Stimulated activated CD4-positive, alpha-beta T cell treated with anti-CD3 and anti-CD28 coated beads, TNF-alpha, amount 100 ng/mL, for 4 hours (primary cell): Measurements from ENCODE around the gene HARS2.
"Not testable (repeated sequence)": the region's sequence is repeated elsewhere in the genome, so short reads cannot be mapped to it uniquely, and the experiment has no call there.

Source experiments
- DNase-seq, 3 experiments: peaks; one replicate each; pipeline ENCODE4 v3.0.0-alpha.2; 2020; ENCODE audit warnings: low read depth in 3 of 3

HARS2 gene, protein sequence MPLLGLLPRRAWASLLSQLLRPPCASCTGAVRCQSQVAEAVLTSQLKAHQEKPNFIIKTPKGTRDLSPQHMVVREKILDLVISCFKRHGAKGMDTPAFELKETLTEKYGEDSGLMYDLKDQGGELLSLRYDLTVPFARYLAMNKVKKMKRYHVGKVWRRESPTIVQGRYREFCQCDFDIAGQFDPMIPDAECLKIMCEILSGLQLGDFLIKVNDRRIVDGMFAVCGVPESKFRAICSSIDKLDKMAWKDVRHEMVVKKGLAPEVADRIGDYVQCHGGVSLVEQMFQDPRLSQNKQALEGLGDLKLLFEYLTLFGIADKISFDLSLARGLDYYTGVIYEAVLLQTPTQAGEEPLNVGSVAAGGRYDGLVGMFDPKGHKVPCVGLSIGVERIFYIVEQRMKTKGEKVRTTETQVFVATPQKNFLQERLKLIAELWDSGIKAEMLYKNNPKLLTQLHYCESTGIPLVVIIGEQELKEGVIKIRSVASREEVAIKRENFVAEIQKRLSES

DNA sequence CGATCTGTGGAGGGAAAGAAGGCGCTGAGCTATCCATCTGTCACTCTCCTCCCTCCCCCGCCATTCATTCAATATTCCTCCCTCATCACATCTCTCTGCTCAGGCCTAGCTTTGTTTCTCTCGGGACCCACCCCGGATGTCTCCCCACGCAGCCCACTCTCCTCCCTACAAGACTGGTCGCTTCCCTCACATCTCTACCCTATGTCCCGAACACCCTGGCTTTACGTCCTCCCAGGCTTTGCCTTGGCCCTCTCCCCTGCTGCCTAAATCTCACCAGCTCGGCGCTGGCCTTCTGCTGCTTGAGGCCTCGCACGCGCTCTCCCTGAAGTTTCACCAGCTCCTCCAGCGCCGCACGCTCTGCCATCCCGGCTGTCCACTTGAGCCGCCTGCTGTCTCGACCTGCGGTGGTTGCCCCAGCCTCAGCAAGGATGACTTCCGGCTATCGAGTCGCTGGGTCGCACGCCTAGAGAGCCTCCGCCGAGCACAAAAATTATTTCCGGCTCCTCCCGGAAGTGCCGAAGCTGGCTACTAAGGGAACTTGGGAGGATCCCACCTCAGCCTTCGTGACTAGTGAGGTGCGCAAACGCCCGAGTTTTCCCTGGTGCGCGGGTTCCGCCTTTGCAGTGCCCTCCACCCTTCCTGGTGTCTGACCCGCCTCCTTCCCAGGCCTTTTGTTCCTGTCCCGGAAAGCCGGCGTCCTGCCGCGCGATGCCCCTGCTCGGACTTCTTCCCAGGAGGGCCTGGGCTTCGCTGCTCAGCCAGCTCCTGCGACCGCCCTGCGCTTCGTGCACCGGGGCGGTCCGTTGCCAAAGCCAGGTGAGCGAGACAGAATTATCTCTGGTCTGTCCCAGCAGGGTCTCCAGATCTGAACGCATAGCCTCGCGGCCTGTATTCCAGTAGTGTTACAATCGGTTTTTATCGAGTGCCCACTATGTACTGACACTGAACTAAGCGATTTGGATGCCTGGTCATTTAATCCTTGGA is at the start of gene HARS2, which contains the start of gene HARS1:
TSS of gene HARS2 (plus strand) at position 515 of the 984 bp plus-strand sequence. CDS start at position 709, 194 bp downstream.
TSS of gene HARS1 (minus strand) at position 430 of the 984 bp plus-strand sequence. CDS start at position 364, 66 bp downstream.
- DNase-seq: peak; percentile 58 to 68 (median 66)

DNA sequence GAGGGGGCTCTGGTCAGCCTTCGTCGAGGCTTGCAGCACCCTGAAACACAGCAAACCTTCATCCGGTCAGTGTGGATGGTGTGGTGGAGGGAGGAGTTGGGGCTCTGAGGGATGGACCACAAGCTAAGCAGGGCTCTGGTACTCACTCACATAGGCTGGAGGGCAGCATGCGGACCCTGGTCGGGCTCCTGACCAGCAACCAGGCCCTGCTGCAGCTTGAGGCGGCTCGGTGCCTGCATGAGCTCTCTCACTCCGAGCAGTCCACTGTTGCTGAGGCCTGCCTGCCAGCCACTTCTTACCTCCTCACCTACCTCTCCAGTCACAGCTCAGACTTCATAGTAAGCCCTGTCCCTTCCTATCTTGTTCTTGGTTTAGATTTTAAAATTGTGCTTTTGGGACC is 49.5 kb upstream of the HARS2 start:
- no peak for DNase-seq

DNA sequence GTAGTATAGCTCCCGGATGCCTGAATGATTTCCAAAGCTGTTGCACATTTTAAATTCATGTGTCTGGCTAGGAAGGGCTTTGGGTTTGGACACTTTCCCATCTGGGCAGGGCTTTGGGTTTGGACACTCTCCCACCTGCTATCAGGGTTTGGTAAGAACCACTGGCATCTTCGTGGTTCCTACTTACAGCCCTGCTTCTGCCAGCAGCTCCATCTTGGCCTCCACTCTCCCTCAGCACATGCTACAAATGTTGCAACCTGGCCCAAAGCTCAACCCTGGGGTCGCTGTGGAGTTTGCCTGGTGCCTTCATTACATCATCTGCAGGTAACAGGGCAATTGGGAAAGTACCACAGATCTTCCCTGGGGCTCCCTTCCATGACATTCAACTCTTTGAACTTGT is 48.5 kb upstream of the HARS2 start:
- DNase-seq: no peak

DNA sequence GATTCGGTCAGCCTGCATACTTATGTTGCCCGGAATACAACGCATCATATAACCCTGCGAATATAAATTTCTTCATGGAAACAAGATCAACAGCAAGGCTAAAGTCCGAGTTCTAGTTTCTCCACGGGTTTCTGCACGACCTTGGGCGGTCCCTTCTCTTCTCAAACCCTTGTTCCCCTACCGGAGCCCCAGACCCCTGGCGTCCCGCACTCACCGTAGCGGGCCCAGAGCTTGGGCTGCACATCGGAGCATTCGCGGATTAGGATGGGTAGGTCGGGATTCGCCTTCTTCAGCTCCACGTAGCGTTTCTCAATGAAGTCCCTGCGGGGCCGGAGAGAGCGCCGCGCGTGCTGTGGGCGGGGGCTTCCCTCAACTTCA is 44.2 kb upstream of the HARS2 start:
- DNase-seq: no peak

DNA sequence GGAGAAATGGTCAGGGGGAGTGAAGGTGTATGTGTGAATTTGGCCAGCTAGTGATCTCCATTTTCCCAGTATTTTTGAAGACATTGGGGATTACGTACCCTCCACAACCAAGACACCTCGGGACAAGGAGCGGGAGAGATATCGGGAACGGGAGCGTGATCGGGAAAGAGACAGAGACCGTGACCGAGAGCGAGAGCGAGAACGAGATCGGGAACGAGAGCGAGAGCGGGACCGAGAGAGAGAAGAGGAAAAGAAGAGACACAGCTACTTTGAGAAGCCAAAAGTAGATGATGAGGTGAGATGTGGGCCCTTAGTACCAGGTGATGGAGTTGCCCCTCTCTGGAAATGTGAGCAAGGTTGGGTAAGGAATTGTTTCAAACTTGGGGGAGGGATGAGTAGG is 32.4 kb upstream of the HARS2 start:
- DNase-seq: no peak

DNA sequence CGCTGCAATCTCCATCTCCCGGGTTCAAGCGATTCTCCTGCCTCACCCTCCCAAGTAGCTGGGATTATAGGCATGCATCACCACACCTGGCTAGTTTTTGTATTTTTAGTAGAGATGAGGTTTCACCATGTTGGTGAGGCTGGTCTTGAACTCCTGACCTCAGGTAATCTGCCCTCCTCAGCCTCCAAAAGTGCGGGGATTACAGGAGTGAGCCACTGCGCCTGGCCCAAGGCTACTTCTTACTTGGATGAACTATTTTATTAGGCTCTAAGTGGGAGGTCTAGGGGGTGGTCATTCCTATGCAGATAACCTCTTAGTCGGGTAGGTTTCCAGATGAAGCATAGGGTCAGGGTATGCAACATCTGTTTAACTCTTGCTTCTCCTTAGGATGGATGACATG is 30.9 kb upstream of the HARS2 start:
- not testable (repeated sequence) for DNase-seq

DNA sequence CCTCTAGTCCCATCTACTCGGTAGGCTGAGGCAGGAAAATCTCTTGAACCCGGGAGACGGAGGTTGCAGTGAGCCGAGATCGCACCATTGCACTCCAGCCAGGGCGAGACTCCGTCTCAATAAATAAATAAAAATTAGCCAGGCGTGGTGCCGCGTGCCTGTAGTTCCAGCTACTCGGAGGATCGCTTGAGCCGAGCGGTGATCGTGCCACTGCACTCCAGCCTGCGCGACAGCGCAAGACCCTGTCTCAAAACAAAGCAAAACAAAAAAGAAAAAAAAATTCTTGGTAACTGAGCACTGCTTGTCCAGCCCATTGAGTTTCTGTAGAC is 27.3 kb upstream of the HARS2 start:
- no peak for DNase-seq

DNA sequence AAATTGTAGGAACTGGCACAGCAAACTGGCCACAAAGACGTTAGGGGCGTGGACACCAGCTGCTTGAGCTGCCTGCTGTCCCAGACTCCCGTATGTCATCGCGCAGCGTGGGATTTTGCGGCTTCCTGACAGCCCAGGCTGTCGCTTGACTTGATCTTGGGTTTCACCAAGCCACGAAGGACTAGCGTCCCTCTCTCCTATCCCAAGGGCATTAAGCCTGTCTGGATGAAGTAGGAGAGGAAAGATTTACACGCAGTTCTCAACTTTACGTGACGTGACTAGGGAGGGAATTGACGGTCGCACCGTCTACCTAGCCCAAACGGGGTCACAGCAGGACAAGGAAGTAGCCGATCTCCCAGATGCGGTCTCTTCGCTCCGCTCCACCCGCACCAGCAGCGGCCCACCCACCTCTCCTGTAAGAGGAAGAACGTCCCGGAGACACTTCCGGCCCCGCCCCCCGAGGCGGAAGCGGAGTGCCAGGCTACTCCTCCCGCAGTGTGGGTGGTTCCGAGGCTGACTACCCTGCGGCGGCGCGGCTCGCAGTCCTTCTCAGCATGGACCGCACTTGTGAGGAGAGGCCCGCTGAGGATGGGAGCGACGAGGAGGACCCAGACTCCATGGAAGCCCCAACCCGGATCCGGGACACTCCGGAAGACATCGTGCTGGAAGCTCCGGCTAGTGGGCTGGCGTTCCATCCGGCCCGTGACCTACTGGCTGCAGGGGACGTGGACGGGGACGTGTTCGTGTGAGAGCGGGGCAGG is 26.7 kb upstream of the HARS2 start, which contains the start of gene WDR55:
TSS of gene WDR55 (plus strand) at position 546 of the 761 bp plus-strand sequence. CDS start at position 555, 9 bp downstream.
- DNase-seq: peak; percentile 90 to 92 (median 91)

DNA sequence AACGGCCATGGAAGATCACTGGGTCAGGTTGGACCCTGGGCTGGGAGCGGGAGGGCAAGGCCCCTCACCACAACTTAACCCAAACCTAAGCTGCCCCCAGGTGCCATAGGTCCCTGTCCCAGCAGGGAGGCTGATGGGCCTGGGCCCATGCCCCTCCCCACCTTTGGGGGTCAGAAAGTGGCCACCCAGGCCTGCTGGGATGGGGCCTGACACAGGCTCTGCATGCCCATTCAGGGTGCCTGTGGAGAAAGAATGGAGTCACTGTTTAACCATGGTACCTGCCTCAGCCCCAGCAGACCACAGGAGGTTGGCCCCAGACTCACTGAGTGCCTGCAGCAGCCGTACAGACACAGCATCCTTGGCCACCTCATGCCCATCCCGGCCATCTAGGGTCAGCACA is 20.2 kb upstream of the HARS2 start:
- not testable (repeated sequence) for DNase-seq

DNA sequence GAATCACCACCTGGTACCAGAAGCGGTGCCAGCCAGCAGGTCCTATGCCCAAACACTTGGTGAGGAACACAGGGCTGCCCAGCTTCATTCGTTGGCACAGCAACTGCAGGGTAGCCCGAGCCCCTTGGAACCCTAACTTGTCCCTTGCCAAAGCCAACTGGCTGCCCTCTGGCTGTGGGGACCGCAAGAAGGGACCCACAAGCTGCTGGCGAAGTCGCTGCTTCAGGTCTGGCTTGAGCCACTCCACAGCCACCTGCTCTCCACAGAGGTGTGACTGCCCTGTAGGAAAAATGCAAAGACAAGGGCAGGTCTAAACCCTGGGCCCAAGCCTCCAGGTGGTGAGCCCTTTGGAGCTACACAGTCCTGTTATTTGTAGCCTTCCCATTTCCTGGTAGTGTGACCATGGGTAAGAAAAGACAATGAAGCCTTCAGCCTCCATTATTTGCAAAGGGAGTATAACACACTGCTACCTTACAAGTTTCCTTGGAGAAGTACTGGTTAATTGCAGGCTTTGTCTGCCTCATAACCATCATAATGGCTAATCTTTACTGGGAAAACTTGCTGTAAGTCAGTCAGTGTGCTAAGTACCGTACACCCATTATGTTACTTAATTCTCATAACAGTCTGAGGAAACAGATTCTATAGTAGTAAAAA is 19.7 kb upstream of the HARS2 start:
- DNase-seq: no peak

DNA sequence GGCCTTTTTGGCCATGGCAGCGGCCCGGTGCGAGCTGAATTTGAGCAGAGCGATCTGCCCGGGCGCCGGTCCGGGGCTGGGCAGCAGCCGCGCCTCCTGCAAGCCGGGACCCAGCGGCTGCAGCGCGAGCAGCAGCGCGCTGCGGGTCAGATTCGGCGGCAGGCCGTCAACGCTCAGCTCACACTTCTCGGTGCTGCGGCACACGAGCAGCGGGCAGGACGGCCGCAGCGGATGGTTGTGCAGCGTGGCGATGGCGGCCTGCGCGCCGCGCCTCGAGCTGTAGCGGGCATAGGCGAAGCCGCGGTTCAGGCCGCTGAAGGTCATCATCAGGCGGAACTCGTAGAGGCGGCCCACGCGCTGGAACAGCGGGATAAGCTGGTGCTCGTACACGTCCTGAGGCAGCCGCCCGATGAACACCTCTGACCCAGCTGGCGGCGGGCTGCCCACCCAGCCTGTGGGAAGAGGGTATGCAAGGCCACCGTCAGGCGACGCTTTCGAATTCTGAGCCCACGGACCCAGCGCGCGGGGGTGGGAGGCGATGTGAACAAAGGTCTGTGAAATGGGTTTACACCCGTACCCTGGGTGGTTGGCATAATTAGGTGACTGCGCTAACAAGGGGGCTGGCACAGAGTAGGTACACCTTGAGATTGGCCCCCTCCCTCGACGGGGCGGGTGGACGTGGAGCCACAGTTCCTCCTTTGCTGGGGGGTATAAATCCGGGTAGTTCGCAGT is 18.6 kb upstream of the HARS2 start:
- no peak for DNase-seq

DNA sequence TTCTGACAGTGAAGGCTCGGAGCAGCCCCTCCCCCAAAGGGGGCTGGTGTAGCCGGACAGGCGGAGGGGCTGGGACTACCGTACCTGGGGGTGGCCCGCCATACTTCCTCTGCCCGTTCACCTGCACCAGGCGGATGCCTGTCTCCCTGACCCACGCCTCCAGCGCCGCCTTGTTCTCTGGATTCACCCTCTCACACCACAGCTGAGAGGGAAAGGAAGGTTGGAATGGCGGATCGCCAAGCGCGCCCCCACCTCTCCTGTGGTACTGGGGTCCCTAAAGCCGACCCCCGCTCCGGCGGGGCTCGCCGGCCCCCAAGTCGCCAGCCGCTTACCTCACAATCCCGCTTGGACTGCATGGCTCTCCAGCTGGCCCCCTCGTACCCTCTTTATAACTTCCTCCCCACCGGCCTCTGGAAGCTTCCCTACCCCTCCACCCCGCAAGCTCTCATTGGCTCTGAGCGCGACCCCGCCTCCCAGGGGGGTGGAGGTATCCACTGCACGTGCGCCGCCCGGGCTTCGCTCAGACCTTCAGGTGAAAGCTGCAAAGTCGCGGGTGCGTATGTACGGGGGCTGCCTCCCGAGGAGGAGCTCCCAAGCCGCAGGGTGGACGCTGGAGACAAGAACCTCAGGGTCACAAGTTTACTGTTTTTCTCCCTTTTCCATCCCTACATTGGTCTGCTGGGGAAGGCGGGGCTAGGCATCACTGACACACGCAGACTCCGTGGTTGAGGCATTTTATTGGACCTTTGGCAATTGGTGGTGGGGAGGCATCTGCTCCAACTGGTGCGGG is 17.9 kb upstream of the HARS2 start, which contains the start of gene DND1:
TSS of gene DND1 (minus strand) at position 390 of the 790 bp plus-strand sequence. CDS start at position 356, 34 bp downstream.
- no peak for DNase-seq

DNA sequence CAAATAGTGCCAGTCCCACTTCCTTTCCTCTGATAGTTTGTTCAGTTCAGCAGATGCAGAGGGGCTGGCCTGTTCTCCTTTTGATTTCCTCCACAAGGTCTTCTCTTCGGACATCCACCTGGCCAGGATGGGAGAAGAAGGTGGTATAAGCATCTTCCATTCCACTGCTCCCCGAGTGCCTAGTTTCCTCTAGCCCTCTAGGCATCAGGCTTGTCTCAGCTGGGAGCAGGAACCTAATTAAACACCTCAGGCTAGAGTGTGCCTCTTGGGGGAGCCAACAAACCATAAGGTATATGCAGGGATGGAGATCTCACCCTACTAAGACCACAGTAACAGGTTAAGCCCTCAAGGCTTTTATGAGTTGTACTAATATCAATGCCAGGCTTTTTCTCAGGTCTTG is 17.0 kb upstream of the HARS2 start:
- no peak for DNase-seq

DNA sequence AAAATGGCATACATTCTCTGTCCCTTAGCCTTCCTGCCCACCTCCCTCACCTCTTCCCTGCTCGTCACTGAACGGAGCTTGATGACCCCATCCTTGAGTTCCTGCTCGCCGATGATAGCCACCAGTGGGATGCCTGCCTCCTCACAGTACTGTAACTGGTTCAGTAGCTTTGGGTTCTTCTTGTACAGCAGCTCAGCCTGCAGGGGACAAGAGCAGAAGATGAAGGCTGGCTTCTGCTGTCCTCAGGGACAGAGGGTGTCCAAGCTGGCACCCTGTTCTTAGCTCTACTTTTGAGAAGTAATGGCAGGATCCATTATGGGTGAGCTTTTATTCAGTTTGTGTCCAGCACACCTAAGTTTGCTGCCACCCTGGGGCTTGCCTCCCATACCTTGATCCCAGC is 16.6 kb upstream of the HARS2 start:
- DNase-seq: no peak

DNA sequence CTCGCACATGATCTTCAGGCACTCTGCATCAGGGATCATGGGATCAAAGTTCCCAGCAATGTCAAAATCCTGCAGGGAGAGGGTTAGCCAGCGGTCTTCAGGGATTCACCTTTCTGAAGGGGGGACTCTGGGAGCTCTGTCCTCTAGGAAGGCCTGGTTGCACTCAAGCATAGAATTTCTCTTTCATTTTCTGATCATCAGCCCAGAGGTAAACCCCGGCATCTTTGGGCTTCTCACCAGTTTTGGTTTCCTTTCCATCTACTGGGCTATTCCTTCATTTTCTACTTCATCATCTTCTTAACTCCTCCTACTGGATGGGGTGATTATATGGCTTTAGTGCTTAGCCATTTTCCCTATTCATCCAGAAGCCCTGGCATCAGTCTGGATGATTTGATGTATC is 13.3 kb upstream of the HARS2 start:
- DNase-seq: no peak

DNA sequence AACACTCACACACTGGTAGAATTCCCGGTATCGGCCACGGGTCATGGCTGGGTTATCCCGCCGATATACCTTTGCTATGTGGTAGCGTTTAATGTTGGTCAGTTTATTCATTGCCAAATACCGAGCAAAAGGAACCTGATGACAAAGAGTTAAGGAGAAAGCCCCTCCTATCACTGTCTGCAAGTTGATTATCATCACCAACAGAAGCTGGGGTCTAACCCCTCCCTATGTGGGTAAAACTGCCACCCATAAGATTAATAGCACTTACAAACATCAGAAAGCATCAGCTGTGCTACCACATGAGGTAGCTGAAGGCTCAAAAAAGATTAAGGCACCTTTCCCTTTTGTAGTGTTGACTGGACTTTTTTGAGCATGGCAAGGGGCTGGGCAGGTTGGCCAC is 12.3 kb upstream of the HARS2 start:
- DNase-seq: no peak

DNA sequence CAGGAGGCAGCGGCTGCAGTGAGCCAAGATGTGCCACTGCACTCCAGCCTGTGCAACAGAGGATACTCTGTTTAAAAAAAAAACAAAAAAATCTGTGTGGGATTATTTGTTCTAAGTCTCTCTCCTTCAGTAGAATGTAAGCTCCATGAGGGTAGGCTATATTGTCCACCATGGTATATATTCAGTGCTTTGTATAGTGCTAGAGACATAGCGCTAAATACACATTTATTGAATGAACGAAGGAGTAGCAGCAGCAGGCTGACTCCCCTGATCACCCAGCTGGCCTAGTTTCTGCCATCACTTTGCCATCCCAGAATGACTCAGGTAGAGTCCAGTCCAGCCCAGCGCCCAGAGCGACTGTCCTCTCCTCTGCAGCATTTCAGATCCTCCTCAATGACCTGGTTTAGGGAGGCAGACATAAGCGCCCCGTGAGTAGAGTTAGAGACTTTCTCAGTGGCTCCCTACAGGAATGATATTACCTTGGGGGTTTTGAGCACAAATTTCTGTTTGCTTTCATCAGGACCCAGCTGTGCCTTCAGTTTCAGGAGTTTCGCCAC is 801 bp upstream of the HARS2 start:
- DNase-seq: no peak

DNA sequence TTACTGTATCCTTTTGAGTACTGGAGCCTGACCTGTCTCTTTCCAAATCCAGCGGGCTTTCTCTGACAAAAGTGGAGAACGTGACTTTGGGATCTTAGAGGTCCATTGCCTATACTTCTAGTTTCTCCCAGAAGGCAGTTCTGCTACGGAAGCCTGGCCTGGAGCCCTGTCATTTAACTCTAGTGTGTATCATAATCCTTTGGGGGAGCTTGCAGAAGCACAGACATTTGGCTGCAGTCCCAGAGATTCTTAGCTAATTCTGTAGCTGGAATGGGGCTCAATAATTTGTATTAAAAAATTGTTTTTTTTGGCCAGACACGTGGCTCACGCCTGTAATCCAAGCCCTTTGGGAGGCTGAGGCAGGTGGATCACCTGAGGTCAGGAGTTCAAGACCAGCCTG is 3.0 kb downstream of the HARS2 start:
- DNase-seq: no peak

DNA sequence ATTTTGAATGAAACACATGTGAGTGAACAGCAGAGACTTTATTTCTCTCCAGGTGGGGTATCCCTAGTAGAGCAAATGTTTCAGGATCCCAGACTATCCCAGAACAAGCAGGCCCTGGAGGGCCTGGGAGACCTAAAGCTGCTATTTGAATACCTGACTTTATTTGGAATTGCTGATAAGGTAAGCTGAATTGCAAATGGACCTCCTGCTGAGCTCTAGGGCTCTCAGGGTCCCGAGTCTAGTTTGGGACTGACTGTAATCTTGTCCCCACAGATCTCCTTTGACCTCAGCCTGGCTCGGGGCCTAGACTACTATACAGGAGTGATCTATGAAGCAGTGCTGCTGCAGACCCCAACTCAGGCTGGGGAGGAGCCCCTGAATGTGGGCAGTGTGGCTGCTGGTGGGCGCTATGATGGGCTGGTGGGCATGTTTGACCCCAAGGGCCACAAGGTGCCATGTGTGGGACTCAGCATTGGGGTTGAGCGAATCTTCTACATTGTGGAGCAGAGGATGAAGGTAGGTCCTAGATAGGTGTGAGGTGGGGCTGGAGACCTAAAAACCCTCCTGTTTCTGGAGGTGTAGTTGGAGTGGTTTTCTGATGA is 5.7 kb downstream of the HARS2 start:
- DNase-seq: no peak
